GM12892 (cell line): ENCODE measurements around the gene VPS35L.

Experiments used
- POLR2A ChIP-seq: IDR thresholded peaks from 2 replicates; pipeline ENCODE4 v1.6.1; 2011; ENCODE audit warnings: low read depth, low read length, control low read depth
- POLR2AphosphoS5 ChIP-seq: IDR thresholded peaks from 2 replicates; pipeline ENCODE4 v1.6.1; 2011; ENCODE audit warnings: low read depth, low read length, control low read depth
- TAF1 ChIP-seq: IDR thresholded peaks from 2 replicates; pipeline ENCODE4 v1.6.1; 2011; ENCODE audit warnings: low read depth, mild to moderate bottlenecking, control low read depth, low read length, borderline replicate concordance

GRCh38 chr16:19662351-19662750 is 106.8 kb downstream of the VPS35L start:
- TF ChIP-seq TAF1 (no peak), POLR2A (no peak), POLR2AphosphoS5 (no peak)
